Colonic mucosa (tissue), 4 donors: ENCODE measurements around the gene ABHD15. TPM values are rescaled to one million over a fixed set of nuclear protein-coding genes. Genes with fewer than 3 reads are reported as not detected.

Experiments used
- DNase-seq: peaks from one replicate; pipeline ENCODE4 v3.0.0-alpha.2; 2020
- H3K27ac ChIP-seq: fragments of 200-600 bp; one replicate; pipeline ENCODE4 v1.8.0; 2021
- H3K27me3 ChIP-seq: fragments of 200-600 bp; one replicate; pipeline ENCODE4 v1.8.0; 2021
- H3K36me3 ChIP-seq: fragments of 200-600 bp; one replicate; pipeline ENCODE4 v1.8.0; 2021
- H3K4me1 ChIP-seq: fragments of 200-600 bp; one replicate; pipeline ENCODE4 v1.8.0; 2021; ENCODE audit warnings: mild to moderate bottlenecking
- H3K4me3 ChIP-seq: fragments of 200-600 bp; one replicate; pipeline ENCODE4 v1.8.0; 2021
- H3K9ac ChIP-seq, 2 donors: one replicate each; pipeline ENCODE4 v1.7.0; 2013; ENCODE audit warnings: control low read depth in 2 of 2, low read depth in 2 of 2, low read length in 2 of 2
- H3K9me3 ChIP-seq: fragments of 200-600 bp; one replicate; pipeline ENCODE4 v1.8.0; 2021
- intact Hi-C: fragments of 100-400 bp; cut with DNase I; formaldehyde crosslinking; loops from one replicate; pipeline ENCODE4 v1.14.1; 2022
- total RNA-seq, 2 donors: library from RNA; stranded (reverse); fragmentation: NEBNext Ultra II Directional in 1 of 2; extraction: Animal tissue kit (Norgen Biotek cat#: 25700) in 1 of 2; gene quantifications; one replicate each; pipeline ENCODE4 v1.2.1, GENCODE V29; 2021
- TF ChIP-seq, protein P1 (sequence below): fragments of 200-600 bp; IDR thresholded peaks from one replicate; pipeline ENCODE4 v1.8.0; 2022; ENCODE audit warnings: antibody characterized with exemption, mild to moderate bottlenecking
- donor health status: healthy.
- donor health status: DM: no; HTN: no; CAD: no.
- donor health status: DM: no; HTN: no; CAD: no.

Gene ABHD15
- total RNA-seq, 2 donors from 2014 or later = 17.2 to 20.7 TPM

GRCh38 chr17:29586676-29587469, 20.0 kb upstream of the ABHD15 start:
- Histone ChIP-seq H3K9me3 (no peaks in the 10 kb centered on the region), H3K27ac (no peak overlapping the region), H3K36me3 (no peaks in the 10 kb centered on the region), H3K27me3 (no peaks in the 10 kb centered on the region), H3K4me3 (no peak overlapping the region), H3K9ac (peak overlapping the region in 1 of 2 donors; percentile 27), H3K4me1 (peaks cover 40% of the 10 kb centered on the region)
- intact Hi-C loops = no loop called here
- no peak for DNase-seq
- TF ChIP-seq, protein P1, sequence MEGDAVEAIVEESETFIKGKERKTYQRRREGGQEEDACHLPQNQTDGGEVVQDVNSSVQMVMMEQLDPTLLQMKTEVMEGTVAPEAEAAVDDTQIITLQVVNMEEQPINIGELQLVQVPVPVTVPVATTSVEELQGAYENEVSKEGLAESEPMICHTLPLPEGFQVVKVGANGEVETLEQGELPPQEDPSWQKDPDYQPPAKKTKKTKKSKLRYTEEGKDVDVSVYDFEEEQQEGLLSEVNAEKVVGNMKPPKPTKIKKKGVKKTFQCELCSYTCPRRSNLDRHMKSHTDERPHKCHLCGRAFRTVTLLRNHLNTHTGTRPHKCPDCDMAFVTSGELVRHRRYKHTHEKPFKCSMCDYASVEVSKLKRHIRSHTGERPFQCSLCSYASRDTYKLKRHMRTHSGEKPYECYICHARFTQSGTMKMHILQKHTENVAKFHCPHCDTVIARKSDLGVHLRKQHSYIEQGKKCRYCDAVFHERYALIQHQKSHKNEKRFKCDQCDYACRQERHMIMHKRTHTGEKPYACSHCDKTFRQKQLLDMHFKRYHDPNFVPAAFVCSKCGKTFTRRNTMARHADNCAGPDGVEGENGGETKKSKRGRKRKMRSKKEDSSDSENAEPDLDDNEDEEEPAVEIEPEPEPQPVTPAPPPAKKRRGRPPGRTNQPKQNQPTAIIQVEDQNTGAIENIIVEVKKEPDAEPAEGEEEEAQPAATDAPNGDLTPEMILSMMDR = no peak

DNA sequence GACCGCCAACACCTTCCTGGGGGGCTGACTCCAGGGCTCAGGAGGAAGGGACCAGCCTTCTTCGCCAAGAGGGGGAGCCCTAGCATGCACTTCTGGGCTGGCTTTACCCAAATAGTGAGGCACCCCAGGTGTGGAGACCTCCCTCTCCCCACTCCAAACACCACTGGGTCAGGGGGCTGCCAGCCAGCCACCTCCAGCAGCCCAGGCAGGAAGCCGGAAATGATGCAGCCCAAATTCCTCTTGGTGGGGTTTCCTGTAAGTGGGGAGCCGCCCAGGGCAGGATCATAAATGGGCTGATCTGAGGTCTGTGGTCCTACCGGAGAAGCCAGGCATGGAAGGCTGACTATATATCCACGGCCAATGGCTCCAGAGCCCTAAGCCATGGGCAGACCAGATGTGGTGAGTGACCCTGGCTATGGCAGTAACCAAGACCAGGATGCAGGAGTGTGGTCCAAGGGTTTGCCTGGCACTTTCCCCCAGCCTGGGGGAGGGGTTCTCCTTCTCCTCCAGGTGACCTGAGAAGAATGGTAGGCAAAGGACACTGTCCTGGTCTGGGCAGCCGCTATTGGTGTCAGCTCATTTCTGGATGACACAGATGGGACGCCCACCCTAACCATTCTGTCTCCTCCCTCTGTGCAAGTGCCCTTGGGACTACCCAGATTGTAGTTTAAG, 18.4 kb upstream of the ABHD15 start:
- no peak overlapping the region for H3K4me3 ChIP-seq
- H3K27ac ChIP-seq = no peak overlapping the region
- H3K36me3 ChIP-seq = no peaks in the 10 kb centered on the region
- H3K4me1 ChIP-seq = peaks cover 26% of the 10 kb centered on the region
- peak overlapping the region; percentile 3 to 54 for H3K9ac ChIP-seq
- DNase-seq = no peak
- H3K9me3 ChIP-seq = no peaks in the 10 kb centered on the region
- no peaks in the 10 kb centered on the region for H3K27me3 ChIP-seq
- TF ChIP-seq, protein P1 = no peak
- intact Hi-C loops = no loop called here

DNA sequence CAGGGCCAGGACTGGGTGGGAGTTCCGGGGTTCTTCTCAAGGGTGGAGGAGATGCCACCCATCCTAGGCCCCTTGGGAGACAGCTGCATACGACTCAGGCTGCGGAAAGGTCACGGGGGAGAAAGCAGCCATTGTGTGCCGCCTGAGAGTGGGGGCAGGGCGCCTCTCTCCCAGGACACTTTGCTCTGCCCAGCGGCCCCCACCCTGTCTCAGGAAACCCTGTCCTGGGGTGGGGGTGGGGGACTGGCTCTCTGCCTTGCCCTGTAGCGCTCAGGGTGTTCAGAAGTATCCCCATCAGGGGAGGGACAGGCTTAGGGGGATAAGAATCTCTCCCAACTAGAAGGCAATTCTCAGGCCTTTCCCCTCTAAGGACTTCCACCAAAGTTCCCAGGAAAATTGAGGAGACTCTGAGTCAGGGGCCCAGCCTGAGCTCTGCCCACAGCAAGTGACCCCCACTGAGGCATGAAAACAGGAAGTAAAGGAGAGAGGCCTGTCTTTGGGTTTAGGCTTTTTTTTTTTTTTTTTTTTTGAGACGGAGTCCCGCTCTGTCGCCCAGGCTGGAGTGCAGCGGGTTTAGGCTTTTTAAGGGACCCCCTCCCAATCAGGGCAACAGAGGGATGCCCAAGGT, 17.7 kb upstream of the ABHD15 start:
- Histone ChIP-seq H3K4me1 (peaks cover 21% of the 10 kb centered on the region), H3K27ac (no peak overlapping the region)

GRCh38 chr17:29583324-29584248, 16.7 kb upstream of the ABHD15 start:
- no peak for DNase-seq
- H3K4me1 ChIP-seq = peaks cover 21% of the 10 kb centered on the region
- H3K27ac ChIP-seq = no peak overlapping the region

More for the DNA sequence above, 17.7 kb upstream of the ABHD15 start:
- no peaks in the 10 kb centered on the region for H3K27me3 ChIP-seq
- H3K4me3 ChIP-seq = no peak overlapping the region
- H3K9me3 ChIP-seq = no peaks in the 10 kb centered on the region
- no peak for DNase-seq
- TF ChIP-seq, protein P1 = no peak
- H3K9ac ChIP-seq = peak overlapping the region in 1 of 2 donors; percentile 41
- intact Hi-C loops = loop anchor here (5.0 kb wide), 2 partner anchors 33 to 193 kb away; no protein-coding TSS in a partner anchor
- H3K36me3 ChIP-seq = no peaks in the 10 kb centered on the region

More at GRCh38 chr17:29583324-29584248, 16.7 kb upstream of the ABHD15 start:
- intact Hi-C loops = loop anchor here (5.0 kb wide), 2 partner anchors 34 to 194 kb away; no protein-coding TSS in a partner anchor
- TF ChIP-seq, protein P1 = no peak
- H3K4me3 ChIP-seq = no peak overlapping the region
- no peaks in the 10 kb centered on the region for H3K27me3 ChIP-seq
- no peaks in the 10 kb centered on the region for H3K9me3 ChIP-seq
- H3K36me3 ChIP-seq = no peaks in the 10 kb centered on the region
- H3K9ac ChIP-seq = peak overlapping the region; percentile 8 to 19
